Measurements from ENCODE around the gene C1orf116.
A peak's percentile ranks its signal among the peaks of the same experiment; 100 is the strongest.

The C1orf116 gene

DNA sequence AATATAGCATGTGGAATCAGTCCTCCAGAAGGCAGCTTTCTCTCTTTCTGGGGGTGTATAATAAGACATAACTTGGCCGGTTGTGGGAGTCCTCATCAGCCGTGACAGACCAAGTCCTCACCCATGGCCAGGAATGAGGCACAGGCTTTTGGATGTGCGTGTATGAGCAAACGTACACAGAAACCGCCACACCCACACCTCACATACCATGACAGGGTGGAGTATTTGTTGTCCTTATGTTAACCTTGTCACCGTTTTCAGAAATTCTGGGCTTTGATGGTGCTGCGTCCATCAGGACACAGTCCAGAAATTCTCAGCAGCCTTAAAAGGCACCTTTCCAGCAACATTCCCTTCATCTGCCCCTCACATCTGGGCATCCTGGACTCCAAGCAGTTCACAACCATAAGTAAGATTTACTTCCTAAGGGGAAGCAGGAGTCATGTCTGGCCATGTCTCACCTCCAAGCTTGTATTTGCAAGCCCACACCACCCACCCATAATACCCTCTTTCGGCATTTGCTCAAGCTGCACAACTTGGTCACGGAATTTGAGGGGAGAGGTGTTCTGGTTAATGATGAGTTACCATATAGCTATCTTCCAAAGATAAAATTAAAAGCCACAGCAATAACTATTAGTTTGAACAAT, 12.4 kb downstream of the C1orf116 start:
- DNase-seq (ENCODE audit: low read depth in 3 of 3): no peak

DNA sequence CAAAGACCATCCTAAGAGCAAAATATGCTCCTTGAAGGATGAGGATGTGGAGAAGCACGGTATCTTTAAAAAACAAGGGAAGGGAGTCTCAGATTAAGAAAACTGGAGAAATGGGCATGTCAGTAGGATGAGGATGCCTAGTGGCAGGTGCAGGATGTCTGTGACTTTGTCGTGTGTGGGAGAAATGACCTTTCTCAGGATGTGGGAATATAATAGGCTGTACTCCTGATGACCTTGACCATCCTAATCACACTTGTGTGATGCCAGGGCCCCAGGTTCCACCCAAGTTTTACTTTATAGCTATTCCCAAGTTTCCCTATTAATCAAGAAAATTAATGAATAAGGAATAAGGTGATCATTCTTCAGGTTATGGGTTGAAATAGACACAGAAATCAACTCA, 12.9 kb downstream of the C1orf116 start:
- DNase-seq (ENCODE audit: low read depth in 3 of 3): no peak

DNA sequence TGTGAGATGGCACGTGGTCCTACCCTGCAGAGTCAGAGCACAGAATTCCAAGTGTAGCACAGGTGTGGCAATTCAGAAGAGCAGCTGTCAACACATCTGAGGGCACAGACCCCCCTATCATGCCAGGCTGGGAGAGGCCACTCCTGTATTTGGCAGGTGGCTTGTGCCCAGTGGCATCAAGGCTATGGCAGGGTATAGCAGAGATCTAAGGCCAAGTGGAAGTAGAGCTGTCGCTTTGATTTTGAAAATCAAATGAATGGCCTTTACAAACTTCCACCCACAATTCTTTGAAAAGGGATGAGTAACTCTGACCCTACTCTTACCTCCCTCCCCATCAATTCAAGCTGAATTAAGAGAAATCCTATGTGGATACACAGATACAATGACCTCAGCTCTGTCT, 13.4 kb downstream of the C1orf116 start:
- no peak for DNase-seq (ENCODE audit: low read depth in 3 of 3)

DNA sequence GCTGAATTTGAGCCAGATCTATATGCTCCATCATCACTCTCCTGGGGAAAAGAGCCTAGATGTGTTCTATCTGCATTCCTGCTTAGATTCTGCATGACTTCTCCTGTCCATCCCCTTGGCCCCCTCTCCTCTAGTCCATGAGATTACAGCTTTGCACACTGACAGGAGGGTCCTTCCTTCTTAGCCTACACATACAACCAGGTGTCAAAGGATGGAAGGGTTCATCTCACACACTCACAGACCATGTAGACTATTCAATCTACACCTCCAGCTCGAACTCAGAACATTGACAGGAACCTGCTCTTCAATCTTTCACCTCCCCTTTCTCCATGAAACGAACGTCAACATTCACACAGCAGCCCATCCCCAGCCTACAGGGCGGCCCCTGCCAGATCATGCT, 13.8 kb downstream of the C1orf116 start:
- DNase-seq (ENCODE audit: low read depth in 3 of 3): no peak

DNA sequence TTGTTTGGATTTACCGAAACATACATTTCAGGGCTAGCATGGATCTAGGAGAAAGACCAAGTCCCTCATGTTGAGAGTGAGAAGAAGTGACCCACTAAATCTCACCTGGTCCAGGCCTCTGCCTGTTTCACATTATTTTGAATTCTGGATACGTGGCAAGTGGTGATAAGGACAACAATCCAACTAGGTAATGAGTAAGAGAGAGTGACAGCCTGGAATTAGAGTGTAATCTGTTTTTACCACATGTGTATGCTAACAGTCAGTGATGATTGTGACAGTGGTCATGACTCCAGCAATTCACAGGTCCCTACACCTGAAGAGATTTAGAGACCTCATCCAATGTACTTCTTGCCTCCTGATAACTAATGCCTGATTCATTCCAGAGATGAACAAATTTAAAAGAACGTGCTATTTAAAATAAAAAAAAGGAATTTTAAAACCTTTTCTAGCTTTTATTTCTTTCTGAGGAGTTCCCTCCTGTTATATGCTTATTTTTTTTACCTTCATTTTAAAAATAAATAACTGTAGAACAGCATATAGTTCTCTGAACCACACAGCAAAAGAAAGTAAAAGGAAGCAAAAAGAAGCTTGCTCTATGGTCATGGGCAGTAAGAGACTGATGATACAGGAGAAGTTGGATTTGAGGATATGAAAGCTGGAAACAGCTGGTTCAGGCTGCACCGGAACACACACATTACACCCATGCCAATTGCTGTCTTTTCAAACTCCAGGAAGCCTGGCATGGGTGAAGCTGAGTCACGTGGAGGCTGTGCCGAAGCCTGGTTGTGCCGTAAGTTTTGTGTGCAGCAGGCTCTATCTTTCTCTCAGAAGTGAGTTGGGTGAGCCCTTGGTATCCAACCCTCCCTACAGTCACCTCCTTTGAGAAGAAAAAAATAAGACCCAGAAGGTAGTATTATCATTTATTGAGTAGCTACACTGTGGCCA, 14.7 kb downstream of the C1orf116 start:
- no peak for DNase-seq (ENCODE audit: low read depth in 3 of 3)

- DNase-seq (ENCODE audit: low read depth in 3 of 3): no peak
These were observed 16.8 kb downstream of the C1orf116 start for GRCh38 chr1:207015791-207016190.

DNA sequence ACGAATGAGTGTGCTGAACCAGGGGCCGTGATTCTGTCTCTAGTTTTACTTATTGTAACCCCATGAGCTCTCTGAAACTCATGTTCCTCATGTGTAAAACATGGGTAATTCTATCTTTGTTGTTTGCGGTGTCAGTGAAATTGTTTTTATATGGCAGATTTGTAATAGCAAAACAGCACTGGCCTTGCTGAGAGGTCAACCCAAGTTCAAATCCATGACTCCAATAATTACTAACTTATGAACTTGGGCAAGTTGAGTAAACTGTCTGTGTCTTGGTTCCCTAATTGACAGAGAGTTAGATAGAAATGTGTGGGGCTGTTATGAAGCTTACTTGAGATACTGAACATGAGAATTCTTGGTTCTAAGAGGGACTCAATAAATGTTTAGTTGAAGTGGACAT, 17.8 kb downstream of the C1orf116 start:
- no peak for DNase-seq (ENCODE audit: low read depth in 3 of 3)

DNA sequence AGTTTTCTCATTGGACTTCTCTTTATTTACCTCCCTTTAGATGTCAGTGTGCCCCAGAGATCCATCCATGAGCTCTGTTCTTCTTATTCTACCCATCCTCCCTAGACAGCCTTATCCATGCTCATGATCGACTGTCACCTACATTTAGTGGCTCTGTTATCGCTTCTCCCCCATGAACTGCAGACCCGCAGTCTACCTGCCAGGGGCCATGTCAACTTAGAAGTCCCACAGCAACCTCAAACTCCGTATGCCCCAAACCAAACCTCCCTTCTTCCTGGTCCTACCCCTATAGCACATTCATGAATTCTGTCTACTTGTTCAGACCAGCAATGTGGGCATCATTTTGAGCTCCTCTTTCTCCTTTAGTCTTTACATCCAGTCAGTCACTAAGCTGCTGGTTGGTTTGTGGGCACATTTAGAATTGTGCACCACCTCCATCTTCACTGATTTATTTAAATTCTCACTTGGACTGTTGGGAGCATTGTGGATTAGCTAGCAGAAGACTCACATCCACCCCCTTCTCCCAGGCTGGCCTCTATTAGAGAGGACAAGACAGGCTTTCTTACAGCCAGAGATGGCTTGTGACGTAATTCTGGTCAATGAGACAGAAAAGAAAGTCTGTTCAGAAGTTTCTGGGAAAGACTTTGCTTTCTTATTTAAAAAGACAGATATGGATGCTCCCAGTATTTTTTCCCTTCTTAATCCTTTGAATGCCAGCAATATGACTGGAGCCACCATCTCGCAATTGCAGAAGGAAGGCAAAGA, 19.1 kb downstream of the C1orf116 start:
- no peak for DNase-seq (ENCODE audit: low read depth in 3 of 3)

DNA sequence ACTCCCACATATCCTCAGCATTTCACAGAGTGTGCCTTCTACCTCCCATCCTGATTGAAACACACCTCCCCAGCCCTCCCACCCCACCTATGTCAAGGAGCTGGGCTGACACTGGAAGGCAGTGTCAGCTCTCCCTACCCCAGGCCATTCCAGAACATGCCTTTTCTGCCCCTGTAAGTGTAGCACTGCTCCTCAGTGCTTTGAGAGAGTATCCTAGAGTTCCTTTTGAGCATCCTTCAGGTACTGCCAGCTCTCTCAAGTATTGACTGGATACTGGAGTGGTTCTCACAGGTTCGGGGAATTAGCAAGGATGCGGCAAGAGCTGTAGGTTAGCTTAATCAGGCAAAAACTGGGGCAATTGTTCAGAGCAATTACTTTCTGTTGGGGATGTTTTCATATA, 21.8 kb downstream of the C1orf116 start:
- DNase-seq (ENCODE audit: low read depth in 3 of 3): no peak

DNA sequence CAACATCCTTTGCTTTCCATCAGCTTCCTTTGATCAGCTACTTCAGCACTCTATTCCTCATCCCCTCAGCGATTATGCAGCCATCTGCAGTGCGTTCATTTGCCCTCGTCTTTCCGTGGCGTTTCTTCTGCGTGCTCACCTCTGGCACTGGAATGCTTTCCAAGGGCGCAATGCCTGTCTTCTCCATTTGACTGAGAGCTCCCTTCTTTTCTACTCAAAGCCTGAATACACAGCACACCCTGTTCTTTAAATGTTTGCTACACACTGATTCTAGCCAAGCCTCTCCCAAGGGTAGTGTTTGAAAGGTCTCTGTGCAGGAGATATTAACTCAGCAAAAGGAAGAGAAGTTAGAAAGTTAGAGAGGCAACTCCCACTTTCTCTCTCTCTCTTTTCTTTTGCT, 22.6 kb downstream of the C1orf116 start:
- no peak for DNase-seq (ENCODE audit: low read depth in 3 of 3)

- DNase-seq (ENCODE audit: low read depth in 3 of 3): no peak
These were observed 23.2 kb downstream of the C1orf116 start for GRCh38 chr1:207009182-207009850.

- no peak for DNase-seq (ENCODE audit: low read depth in 3 of 3)
These were observed 25.1 kb downstream of the C1orf116 start for GRCh38 chr1:207007352-207008033.

- no peak for DNase-seq (ENCODE audit: low read depth in 3 of 3)
These were observed 25.6 kb downstream of the C1orf116 start for GRCh38 chr1:207006914-207007313.

DNA sequence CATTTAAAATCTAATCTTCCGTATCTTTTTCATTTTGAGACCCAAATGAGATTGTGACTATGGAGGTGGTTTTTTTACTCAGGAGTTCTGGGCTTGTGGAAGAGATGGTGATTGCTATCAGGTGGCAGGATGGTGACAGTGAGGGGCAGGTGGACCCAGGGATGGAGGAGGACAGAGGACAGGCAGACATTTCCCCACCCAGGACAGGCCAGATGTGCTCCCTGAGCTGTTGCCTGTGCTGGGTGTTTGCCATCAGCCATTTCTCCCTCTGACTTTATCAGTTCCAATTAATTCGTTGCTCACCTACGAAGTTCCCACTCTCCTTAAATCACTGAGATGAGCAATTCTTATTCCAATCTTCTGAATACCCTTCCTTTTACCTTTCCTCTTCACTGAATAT, 26.5 kb downstream of the C1orf116 start:
- DNase-seq (ENCODE audit: low read depth in 3 of 3): no peak

DNA sequence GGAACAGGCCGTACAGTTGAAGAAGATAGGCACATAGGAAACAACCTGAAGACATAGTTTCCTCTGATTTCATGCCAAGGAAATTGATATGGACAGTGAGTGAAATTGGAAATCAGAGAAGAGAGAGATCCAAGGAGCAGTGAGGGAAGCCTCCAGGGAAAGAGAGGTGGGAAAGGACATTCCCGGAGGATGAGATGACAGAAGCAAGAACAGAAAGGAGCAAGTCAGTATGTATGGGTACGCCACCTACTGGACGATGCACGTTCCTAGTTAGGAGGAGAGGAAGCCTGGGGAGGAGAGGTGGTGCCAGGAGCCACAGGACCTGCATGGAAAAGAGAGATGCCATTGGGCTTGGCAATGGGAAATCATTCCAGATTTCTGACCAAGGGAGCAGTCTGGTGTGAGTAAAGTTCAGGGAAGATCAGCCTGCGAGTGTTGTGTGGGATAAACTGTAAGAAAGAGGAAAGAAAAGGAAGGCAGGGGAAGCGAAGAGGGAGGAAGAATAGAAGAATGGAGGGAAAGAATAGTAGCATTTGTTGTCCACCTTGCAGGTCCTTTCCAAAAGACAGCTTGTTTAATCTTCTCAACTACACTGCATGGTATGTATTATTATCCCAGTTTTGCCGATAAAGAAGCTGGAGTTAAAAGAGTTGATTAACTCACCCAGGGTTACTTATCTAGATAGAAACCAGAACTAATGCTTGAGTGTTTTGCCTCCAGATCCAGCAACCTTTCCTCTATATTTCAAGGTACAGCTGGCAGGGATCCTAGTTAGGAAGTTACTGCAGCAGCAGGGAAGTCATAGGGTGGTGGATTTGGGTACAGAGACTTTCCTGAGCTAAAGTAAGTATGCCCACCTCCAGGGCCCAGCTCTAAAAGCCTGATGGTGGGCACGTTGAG, 27.4 kb downstream of the C1orf116 start:
- DNase-seq (ENCODE audit: low read depth in 3 of 3): peak in 1 of 3 experiments; percentile 4

DNA sequence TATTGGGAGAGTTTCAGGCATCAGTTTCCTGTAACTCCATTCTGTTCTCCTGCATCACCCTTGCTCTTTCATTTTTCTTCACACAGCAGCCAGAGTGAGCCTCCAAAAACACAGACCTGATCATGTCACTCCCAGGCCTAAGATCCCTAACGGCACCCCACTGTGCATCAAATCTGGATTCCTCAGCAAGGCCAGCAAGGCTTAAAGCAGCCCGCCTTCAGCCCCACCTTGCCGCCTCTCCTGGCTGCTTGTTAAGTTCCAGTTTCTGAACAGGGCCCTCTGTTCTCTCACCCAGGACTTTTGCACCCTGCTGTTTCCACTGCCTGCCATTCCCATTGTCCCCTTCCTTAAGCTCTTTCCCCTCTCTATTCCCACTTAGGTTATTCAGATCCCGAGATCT, 29.3 kb downstream of the C1orf116 start:
- DNase-seq (ENCODE audit: low read depth in 3 of 3): no peak

DNA sequence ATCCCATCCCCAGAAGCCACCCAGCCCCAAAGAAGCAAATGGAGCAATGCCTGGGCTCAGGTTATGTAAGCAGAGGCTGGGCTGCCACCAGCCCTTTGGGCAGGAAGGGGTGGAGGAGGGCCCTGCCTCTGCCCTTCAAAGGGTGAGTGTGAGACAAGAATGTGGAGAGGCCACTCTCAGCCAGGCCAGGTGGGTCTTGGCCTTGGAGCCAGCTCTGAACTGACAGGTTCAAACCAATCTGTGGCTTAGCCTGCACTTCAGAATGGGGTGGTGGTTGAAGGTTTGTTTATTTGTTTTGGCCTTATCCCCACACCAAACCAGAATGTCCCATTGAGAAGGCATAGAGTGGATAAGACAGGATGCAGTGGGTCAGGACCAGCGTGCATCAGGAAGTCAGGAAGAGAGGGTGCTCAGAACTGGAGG, 29.8 kb downstream of the C1orf116 start:
- no peak for DNase-seq (ENCODE audit: low read depth in 3 of 3)

DNA sequence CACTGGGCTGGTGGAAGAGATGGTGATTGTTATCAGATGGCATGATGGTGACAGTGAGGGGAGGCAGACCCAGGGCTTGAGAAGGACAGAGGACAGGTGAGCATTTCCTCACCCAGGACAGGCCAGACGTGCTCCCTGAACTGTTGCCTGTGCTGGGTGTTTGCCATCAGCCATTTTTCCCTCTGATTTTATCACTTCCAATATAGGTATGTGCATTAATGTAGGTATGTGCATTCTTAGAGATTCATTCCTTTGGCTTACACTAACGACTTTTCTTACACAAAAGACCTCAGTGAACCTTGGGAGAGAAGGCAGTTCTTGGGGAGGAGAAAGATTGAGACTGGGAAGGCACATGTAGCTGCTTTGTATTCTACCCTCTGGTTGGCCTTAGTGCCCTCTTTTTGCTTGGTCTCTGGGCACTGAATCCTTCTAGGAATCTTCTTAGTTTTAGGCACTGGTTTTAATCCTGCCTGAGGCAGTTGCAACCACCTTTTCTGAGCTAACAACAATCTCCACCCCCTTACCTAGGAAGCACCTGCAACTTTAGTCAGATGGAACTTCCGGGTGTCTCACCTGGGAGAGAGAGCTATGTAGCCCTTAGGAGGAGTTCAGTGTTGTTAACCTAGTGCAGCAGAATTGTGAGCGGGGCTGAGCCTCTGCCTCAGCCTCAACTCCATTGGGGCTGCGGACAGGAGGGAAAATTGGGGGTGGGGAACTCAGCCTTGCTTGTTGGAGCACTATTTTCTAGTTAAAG, 30.9 kb downstream of the C1orf116 start:
- no peak for DNase-seq (ENCODE audit: low read depth in 3 of 3)

DNA sequence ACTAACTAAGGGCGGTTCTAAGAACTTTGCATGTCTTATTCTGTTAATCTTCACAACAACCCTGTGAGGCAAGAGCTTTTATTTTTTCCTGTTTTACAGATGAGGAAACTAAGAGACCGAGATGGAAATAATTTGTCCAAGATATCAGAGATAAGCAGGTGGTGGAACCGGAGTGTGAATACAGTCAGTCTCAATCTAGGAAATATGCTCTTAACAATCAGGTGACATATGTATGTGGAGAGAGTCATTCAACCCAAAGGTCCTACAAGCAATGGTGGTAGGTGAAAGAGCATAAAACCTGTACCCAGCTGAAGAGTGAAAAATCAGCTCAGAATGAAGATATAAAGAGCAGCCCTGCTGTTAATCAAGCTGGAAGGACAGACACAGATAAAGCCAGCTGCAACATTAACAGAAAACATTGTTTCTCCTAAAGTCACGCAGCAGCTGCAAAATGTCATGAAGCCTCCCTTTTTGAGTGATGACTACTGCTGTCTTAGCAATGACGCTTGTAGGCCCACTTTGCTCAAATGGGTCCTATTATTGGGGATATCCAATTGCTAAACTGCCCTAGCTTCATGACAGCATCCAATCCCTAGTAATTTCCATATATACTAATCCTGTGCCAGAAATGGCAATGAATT, 31.8 kb downstream of the C1orf116 start:
- DNase-seq (ENCODE audit: low read depth in 3 of 3): no peak
